T47D (cell line): ENCODE results near the gene CLTRN.

Experiments used
- DNase-seq, 2 experiments: peaks; one replicate each; pipeline versions ENCODE4 v3.0.0 to v3.0.0-alpha.2; 2011 to 2012; ENCODE audit warnings: low read depth in 1 of 2, low spot score in 1 of 2
- JUND ChIP-seq: IDR thresholded peaks from 2 replicates; pipeline ENCODE4 v1.6.1; 2012; ENCODE audit warnings: low read depth
- in situ Hi-C: cut with HindIII; loops from 2 replicates; pipeline ENCODE4 v1.10.0; 2016; ENCODE audit warnings: low sequenced_read_pairs, low pct_unique_long_range_greater_than_20kb

Gene CLTRN

GRCh38 chrX:15643786-15644559, 20.6 kb downstream of the CLTRN start:
- in situ Hi-C loops = no loop called here
- DNase-seq = no peak
- TF ChIP-seq JUND = no peak

GRCh38 chrX:15631637-15632036, 33.0 kb downstream of the CLTRN start:
- in situ Hi-C loops = no loop called here
- TF ChIP-seq JUND = no peak
- DNase-seq = no peak

DNA sequence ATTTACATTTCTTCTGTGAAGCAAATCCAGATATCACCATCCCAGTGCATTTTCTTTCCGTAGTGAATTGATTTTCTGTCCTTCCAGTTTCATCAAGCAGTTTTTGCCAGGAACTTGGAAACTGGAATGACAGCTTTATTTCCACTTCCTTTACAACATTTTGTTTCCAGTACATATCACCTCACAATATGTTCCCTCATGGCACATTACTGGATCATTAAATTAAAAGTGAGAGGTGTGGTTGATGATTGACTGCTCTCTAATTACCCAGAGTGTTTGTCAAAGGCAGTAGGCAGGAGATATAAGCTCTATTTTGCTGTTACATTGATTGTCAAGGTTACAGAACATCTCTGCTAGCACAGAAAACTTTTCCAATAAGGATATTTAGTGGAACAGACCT, 41.6 kb downstream of the CLTRN start:
- no peak for TF ChIP-seq JUND
- DNase-seq = no peak
- in situ Hi-C loops = no loop called here

DNA sequence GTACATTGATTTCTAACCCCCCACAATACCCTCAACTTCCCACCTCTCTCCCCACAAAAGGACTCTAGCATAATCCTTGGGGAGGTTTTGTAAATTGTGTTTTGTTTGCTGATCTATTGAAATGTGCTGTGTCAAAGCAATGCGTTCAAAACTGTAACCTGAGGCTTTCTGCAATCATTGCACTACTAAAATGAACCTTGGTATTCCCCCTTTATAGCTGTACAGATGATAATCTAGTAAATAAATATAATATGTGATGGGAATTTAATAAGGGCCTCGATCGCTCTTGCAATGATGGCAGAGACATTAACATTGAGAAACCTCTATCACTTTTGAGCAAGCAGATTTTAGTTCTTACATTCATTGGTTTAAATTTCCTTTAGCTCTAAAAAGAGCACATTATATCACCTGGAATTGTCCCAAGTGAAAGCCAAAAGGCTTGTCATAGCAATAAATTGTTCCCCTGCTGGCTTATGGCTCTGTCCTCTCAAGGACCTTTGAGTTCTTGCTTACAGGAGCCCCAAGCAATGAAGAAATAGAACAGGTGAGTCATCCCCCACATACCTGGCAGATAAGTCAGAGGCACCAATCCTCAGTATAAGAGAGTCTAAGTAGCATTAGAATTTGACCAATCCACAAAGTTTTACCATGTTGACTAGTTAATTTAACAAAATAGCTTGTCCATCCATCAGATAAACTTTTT, 45.4 kb downstream of the CLTRN start:
- in situ Hi-C loops = no loop called here
- TF ChIP-seq JUND = peak; percentile 18; the same call in 1 of the 2 replicates
- DNase-seq = peak in 1 of 2 experiments; percentile 67

DNA sequence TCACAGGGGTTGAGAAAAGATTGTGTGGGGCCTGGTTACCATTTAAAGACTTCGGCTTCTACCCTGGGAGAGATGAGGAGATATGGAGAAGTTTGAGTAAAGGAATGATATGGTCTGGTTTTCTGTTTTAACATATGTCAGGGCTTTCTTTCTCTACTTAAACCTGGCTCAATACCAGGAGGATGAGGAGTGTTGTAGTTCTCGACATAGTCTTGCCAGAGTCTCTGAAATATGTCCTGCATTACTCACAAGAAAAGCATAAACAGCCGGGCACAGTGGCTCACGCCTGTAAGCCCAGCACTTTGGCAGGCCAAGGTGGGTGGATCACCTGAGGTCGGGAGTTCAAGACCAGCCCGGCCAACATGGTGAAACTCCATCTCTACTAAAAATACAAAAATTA, 47.5 kb downstream of the CLTRN start:
- DNase-seq = no peak
- TF ChIP-seq JUND = no peak
- in situ Hi-C loops = no loop called here

- in situ Hi-C loops = no loop called here
- no peak for TF ChIP-seq JUND
- DNase-seq = no peak
Observed at GRCh38 chrX:15616531-15616930, 48.1 kb downstream of the CLTRN start.

GRCh38 chrX:15607067-15607466, 57.5 kb downstream of the CLTRN start:
- DNase-seq = peak in 1 of 2 experiments; percentile 63
- in situ Hi-C loops = no loop called here
- TF ChIP-seq JUND = no peak

- DNase-seq = no peak
- in situ Hi-C loops = no loop called here
- TF ChIP-seq JUND = no peak
Observed at GRCh38 chrX:15606136-15606535, 58.5 kb downstream of the CLTRN start.

GRCh38 chrX:15605226-15605625, 59.4 kb downstream of the CLTRN start:
- no peak for DNase-seq
- no peak for TF ChIP-seq JUND
- in situ Hi-C loops = no loop called here

- in situ Hi-C loops = no loop called here
- no peak for TF ChIP-seq JUND
Observed at GRCh38 chrX:15602761-15603160, 61.8 kb downstream of the CLTRN start.

GRCh38 chrX:15601932-15602331, 62.7 kb downstream of the CLTRN start:
- in situ Hi-C loops = no loop called here
- no peak for TF ChIP-seq JUND
- peak in 1 of 2 experiments; percentile 59 for DNase-seq

More at GRCh38 chrX:15602761-15603160, 61.8 kb downstream of the CLTRN start:
- no peak for DNase-seq

GRCh38 chrX:15600745-15601144, 63.9 kb downstream of the CLTRN start, which contains the start of gene ACE2:
ACE2 (minus strand) TSS chrX:15600960; CDS start chrX:15600911, 49 bp downstream.
- in situ Hi-C loops = no loop called here
- no peak for TF ChIP-seq JUND
- DNase-seq = no peak

- no peak for DNase-seq
- no peak for TF ChIP-seq JUND
- in situ Hi-C loops = no loop called here
Observed at GRCh38 chrX:15600049-15600448, 64.6 kb downstream of the CLTRN start.
